ENCODE data around the gene TAF1A.

DNA sequence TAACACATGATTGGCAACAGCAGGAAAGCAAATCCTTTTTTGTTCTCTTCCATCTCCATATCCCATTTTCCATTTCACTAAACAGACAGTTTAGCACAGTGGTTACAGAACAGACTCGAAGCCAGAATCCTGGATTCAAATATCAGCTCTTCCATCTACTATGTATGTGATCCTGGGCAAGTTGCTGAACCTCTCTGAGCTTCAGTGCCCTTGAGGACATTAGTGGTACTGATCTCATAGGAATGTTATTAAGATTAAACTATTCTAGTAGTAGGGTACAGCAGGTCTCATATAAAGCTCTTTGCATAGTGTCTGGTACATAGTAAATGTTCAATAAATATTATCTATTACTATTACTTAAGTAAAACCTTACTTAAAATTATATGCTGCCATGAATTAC, 28.1 kb downstream of the TAF1A start:
- TF ChIP-seq SP1 (IDR thresholded peaks at IDR 0.05) (no peak), RXRA (IDR thresholded peaks at IDR 0.05) (no peak), CTCF (IDR thresholded peaks at IDR 0.05; ENCODE audit: low read depth, low read length, missing input control) (no peak), MAX (IDR thresholded peaks at IDR 0.05) (no peak), JUND (IDR thresholded peaks at IDR 0.05) (no peak), GABPA (IDR thresholded peaks at IDR 0.05 in 1 of 2, conservative IDR thresholded peaks at IDR 0.05 in 1 of 2) (no peak), RAD21 (IDR thresholded peaks at IDR 0.05) (no peak)
- TF ChIP-seq, protein P1, sequence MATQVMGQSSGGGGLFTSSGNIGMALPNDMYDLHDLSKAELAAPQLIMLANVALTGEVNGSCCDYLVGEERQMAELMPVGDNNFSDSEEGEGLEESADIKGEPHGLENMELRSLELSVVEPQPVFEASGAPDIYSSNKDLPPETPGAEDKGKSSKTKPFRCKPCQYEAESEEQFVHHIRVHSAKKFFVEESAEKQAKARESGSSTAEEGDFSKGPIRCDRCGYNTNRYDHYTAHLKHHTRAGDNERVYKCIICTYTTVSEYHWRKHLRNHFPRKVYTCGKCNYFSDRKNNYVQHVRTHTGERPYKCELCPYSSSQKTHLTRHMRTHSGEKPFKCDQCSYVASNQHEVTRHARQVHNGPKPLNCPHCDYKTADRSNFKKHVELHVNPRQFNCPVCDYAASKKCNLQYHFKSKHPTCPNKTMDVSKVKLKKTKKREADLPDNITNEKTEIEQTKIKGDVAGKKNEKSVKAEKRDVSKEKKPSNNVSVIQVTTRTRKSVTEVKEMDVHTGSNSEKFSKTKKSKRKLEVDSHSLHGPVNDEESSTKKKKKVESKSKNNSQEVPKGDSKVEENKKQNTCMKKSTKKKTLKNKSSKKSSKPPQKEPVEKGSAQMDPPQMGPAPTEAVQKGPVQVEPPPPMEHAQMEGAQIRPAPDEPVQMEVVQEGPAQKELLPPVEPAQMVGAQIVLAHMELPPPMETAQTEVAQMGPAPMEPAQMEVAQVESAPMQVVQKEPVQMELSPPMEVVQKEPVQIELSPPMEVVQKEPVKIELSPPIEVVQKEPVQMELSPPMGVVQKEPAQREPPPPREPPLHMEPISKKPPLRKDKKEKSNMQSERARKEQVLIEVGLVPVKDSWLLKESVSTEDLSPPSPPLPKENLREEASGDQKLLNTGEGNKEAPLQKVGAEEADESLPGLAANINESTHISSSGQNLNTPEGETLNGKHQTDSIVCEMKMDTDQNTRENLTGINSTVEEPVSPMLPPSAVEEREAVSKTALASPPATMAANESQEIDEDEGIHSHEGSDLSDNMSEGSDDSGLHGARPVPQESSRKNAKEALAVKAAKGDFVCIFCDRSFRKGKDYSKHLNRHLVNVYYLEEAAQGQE (IDR thresholded peaks at IDR 0.05): no peak
